Activated CD4-positive, alpha-beta T cell treated with anti-CD3 and anti-CD28 coated beads, Interleukin-2, amount 10 ng/mL, durations not matched to agents 7 days and 5 days (primary cell): ENCODE data around the gene MIPOL1. TPM values are rescaled to one million over a fixed set of nuclear protein-coding genes. Genes with fewer than 3 reads are reported as not detected.
"Not testable (repeated sequence)": the region's sequence is repeated elsewhere in the genome, so short reads cannot be mapped to it uniquely, and the experiment has no call there.

Source experiments
- CTCF ChIA-PET: fragments of 350-600 bp; sonication (Branson Sonifier 250); formaldehyde crosslinking; loops from one replicate; lab custom pipeline; 2021; ENCODE audit warnings: antibody characterized with exemption; lab: Charles Lee
- POLR2A ChIA-PET: fragments of 350-600 bp; sonication (Branson Sonifier 250); formaldehyde crosslinking; loops from one replicate; lab custom pipeline; 2021; ENCODE audit warnings: antibody characterized with exemption; lab: Charles Lee
- DNase-seq: peaks from one replicate; pipeline ENCODE4 v3.0.0-alpha.2; 2020
- H3K27ac Mint-ChIP-seq: one replicate; pipeline ENCODE4 v1.8.0; 2021; ENCODE audit warnings: mild to moderate bottlenecking, moderate library complexity, mixed read lengths
- H3K27me3 Mint-ChIP-seq: one replicate; pipeline ENCODE4 v1.8.0; 2021; ENCODE audit warnings: mixed read lengths
- H3K36me3 Mint-ChIP-seq: one replicate; pipeline ENCODE4 v1.8.0; 2021; ENCODE audit warnings: low read depth, mixed read lengths
- H3K4me1 Mint-ChIP-seq: one replicate; pipeline ENCODE4 v1.8.0; 2021; ENCODE audit warnings: mixed read lengths
- H3K4me3 Mint-ChIP-seq: one replicate; pipeline ENCODE4 v1.8.0; 2021; ENCODE audit warnings: mild to moderate bottlenecking, moderate library complexity, mixed read lengths
- H3K9me3 Mint-ChIP-seq: one replicate; pipeline ENCODE4 v1.8.0; 2021; ENCODE audit warnings: mixed read lengths
- total RNA-seq, 2 experiments: library from RNA; stranded (reverse); gene quantifications; one replicate each; pipeline ENCODE4 v1.2.3, GENCODE V29; 2021

The MIPOL1 gene
- total RNA-seq, 2 experiments from 2014 or later, result not detected

DNA sequence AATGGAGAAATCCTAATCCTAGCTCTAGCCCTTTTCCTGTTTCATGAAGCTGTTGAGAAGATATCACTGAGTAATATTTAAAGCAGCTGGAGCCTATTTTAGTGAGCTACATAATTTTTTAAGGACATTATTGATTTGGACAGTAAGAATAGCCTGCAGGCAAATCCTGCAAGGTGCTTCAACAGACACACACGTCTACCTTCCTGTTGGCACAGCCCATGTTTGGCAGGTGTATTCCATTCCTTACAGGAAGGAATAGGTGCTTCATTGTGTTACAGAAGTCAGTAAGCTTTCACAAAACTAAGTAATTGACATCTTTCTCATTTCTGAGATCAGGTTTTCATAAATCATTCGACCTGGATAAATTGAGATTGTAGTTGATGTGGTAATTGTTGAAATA, 346.7 kb downstream of the MIPOL1 start:
- ChIA-PET CTCF (no interaction called here), POLR2A (no interaction called here)

DNA sequence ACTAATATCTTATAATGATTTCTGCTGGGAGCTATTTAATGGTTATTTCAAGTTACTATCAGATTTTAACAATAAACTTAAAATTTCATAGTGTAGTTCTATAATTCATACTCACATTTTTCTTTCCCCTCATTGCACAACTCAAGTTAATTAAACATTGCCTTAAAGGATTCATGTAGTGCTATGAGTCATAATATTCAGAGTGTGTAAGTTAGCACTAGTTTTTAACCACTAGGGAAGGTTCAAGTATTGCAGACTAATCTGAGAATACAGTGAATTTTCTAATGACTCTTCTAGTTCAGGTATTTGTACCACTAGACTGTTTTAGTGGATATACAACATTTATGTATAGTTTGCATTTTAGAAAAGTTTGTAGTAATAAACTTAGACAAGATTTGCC, 347.4 kb downstream of the MIPOL1 start:
- Mint-ChIP-seq H3K27me3 (no peaks in the 10 kb centered on the region), H3K4me1 (no peaks in the 10 kb centered on the region), H3K9me3 (no peaks in the 10 kb centered on the region), H3K4me3 (no peak overlapping the region), H3K36me3 (no peaks in the 10 kb centered on the region), H3K27ac (no peak overlapping the region)
- DNase-seq, result no peak
- CTCF ChIA-PET, result no interaction called here
- POLR2A ChIA-PET, result no interaction called here

More for the DNA sequence above, 346.7 kb downstream of the MIPOL1 start:
- Mint-ChIP-seq H3K9me3 (no peaks in the 10 kb centered on the region), H3K4me1 (no peaks in the 10 kb centered on the region), H3K27ac (no peak overlapping the region), H3K36me3 (no peaks in the 10 kb centered on the region), H3K4me3 (no peak overlapping the region), H3K27me3 (no peaks in the 10 kb centered on the region)
- DNase-seq, result no peak

DNA sequence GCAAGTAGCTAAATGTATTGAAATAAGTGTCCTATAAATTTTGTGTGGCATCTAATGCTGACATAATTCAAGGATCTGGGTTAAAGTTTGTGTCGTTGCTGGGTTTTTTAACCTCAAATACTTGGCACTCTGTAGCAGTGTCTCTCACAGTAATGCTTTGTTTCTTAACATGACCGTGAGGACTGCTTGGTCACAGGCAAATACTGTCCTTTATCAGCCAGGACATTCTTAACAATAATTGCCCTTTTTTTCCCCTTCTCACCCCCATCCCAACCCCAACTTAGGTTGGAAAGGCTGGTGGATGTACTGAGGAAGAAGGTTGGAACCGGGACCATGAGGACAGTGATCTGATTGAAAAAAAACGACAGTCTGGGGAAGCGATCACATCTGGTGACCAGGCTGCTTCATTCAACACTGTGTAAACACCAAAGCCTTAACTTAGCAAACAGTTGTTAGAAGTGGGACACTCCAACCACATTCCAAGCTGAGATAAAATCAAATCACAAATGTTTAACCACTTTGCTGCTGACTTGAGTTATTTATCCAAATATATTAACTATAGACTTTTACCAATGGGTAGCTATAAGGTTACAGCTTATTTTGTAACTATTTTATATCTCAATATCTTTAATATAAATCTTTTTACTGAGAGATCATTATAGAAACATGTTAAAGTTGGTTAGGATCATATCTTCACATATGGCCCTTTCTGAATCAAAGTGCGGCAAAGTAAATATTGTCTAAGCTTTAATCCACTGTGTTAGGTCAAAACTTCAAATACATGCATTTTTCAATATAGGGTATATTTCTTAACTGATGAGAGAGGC, 349.1 kb downstream of the MIPOL1 start:
- H3K27me3 Mint-ChIP-seq, result no peaks in the 10 kb centered on the region
- CTCF ChIA-PET, result no interaction called here
- H3K27ac Mint-ChIP-seq, result no peak overlapping the region

DNA sequence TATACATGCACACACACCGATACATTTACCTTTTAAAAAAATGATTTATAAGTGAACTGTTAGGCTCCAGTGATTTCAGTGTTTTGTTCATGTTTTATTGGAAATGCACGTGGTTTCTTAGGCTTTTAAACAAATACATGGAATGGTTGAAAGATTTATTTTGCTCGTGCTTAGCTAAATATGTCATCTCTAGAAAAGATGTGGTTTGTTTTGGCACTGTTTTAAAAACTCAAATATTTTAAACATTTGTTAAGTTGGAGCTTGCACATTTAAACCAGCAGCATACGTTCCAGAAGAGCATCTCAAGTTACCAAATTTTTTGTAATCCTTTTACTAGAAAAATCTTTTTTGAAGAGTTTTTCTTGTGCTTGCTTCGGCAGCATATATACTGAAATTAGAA, 352.8 kb downstream of the MIPOL1 start:
- H3K4me3 Mint-ChIP-seq, result no peak overlapping the region
- no peaks in the 10 kb centered on the region for H3K36me3 Mint-ChIP-seq
- H3K9me3 Mint-ChIP-seq, result no peaks in the 10 kb centered on the region
- POLR2A ChIA-PET, result no interaction called here
- CTCF ChIA-PET, result no interaction called here
- no peaks in the 10 kb centered on the region for H3K27me3 Mint-ChIP-seq
- no peak overlapping the region for H3K27ac Mint-ChIP-seq
- H3K4me1 Mint-ChIP-seq, result no peaks in the 10 kb centered on the region
- DNase-seq, result no peak

More for the DNA sequence above, 349.1 kb downstream of the MIPOL1 start:
- H3K36me3 Mint-ChIP-seq, result no peaks in the 10 kb centered on the region
- H3K4me1 Mint-ChIP-seq, result no peaks in the 10 kb centered on the region
- H3K9me3 Mint-ChIP-seq, result no peaks in the 10 kb centered on the region
- POLR2A ChIA-PET, result no interaction called here
- DNase-seq, result no peak
- H3K4me3 Mint-ChIP-seq, result no peak overlapping the region

DNA sequence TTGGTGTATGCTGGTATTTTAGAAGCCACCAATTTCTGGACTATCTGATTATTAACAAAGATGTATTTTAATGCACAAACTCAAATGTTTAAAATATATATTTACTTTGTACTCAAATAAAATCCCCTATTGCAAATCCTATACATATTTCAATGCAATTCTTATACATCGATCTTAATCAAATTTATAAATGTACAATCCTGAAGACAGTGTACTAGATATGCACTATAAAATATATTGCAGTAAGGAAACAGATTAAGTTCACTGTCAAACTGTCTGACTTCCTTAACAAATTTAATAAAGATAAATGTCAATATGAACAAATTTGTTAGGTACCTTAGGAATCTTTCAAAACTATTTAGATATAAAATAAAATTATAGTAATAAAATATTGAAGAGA, 353.4 kb downstream of the MIPOL1 start:
- no peak for DNase-seq
- ChIA-PET CTCF (no interaction called here), POLR2A (no interaction called here)
- H3K9me3 Mint-ChIP-seq, result no peaks in the 10 kb centered on the region
- no peaks in the 10 kb centered on the region for H3K4me1 Mint-ChIP-seq
- H3K27ac Mint-ChIP-seq, result no peak overlapping the region
- H3K4me3 Mint-ChIP-seq, result no peak overlapping the region
- no peaks in the 10 kb centered on the region for H3K27me3 Mint-ChIP-seq
- H3K36me3 Mint-ChIP-seq, result no peaks in the 10 kb centered on the region

DNA sequence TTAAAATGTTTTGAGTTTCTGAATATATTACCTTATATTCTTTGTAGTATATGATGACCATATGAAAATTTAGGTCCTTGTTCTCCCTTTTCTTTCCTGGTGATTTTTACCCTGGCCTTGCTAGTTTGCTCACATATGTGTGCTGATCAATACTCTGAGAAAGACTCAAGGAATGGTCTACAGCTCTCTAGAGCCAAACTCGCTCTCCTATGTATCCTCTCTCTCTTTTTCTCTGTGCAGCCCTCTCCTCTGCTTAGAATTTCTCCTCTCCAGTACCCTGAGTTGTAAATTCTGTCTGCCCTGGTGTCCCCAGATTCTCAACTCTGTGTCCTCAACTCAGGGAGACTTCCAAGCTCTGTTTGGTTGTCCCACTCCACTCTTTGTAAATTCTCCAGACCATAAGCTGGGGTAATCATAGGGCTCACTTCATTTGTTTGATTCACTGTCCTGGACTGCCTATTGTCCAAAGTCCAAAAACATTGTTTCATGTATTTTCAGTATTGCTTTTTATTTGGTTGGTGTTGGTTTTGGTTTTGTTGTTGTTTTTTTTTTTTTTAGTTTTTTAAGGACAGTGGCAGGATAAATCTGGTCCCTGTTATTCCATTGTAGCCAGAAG, 356.3 kb downstream of the MIPOL1 start:
- POLR2A ChIA-PET, result no interaction called here
- CTCF ChIA-PET, result no interaction called here
- no peak for DNase-seq
- H3K36me3 Mint-ChIP-seq, result no peaks in the 10 kb centered on the region
- H3K27ac Mint-ChIP-seq, result no peak overlapping the region
- no peaks in the 10 kb centered on the region for H3K27me3 Mint-ChIP-seq
- peaks cover 4% of the 10 kb centered on the region for H3K9me3 Mint-ChIP-seq
- no peaks in the 10 kb centered on the region for H3K4me1 Mint-ChIP-seq
- H3K4me3 Mint-ChIP-seq, result no peak overlapping the region

DNA sequence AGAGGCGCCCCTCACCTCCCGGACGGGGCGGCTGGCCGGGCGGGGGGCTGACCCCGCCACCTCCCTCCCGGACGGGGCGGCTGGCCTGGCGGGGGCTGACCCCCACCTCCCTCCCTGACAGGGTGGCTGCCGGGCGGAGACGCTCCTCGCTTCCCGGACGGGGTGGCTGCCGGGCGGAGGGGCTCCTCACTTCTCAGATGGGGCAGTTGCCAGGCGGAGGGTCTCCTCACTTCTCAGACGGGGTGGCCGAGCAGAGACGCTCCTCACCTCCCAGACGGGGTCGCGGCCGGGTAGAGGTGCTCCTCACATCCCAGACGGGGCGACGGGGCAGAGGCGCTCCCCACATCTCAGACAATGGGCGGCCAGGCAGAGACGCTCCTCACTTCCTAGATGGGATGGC, 357.9 kb downstream of the MIPOL1 start:
- H3K4me3 Mint-ChIP-seq, CTCF ChIA-PET, POLR2A ChIA-PET, H3K27me3 Mint-ChIP-seq, H3K27ac Mint-ChIP-seq, H3K36me3 Mint-ChIP-seq, H3K9me3 Mint-ChIP-seq, H3K4me1 Mint-ChIP-seq, DNase-seq: not testable (repeated sequence)

DNA sequence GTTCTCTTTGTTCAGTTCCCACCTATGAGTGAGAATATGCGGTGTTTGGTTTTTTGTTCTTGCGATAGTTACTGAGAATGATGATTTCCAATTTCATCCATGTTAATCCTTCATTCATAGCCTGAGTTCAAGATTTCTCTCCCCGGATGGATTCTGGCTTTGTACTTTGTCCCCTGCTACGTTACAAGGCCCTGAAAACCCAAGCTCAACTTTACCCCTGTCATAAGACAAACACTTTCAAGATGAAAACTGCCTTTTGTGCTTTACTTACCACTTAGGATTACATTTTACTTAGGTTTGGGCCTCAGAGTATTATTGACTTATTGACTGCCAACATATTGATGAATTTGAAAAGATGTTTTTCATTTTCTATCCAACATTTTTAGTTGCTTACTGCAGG, 361.0 kb downstream of the MIPOL1 start:
- POLR2A ChIA-PET, result no interaction called here
- Mint-ChIP-seq H3K36me3 (no peaks in the 10 kb centered on the region), H3K4me1 (no peaks in the 10 kb centered on the region), H3K9me3 (peaks cover 4% of the 10 kb centered on the region), H3K27ac (no peak overlapping the region), H3K4me3 (no peak overlapping the region), H3K27me3 (no peaks in the 10 kb centered on the region)
- DNase-seq, result no peak
- CTCF ChIA-PET, result no interaction called here

DNA sequence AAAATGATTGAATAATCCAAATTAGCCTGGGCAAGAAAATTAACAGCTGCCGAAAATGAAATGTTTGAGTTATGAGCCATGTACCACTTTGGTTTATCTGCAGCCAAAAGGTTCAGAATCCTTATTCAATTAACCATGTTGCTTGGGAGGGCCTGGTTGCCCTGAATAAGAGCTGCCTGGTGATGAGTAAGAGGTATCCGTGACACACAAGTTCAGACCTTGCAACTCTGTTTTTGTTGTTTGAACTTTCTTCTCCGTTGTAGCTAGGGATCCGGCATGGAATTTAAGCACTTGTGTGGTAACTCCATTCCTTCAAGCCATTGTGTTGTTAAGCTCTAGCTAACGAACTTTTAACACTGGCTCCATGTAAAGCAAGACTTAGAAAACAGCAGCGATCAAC, 361.6 kb downstream of the MIPOL1 start:
- no peaks in the 10 kb centered on the region for H3K36me3 Mint-ChIP-seq
- H3K27ac Mint-ChIP-seq, result no peak overlapping the region
- H3K4me1 Mint-ChIP-seq, result no peaks in the 10 kb centered on the region
- ChIA-PET POLR2A (no interaction called here), CTCF (no interaction called here)
- no peak overlapping the region for H3K4me3 Mint-ChIP-seq
- DNase-seq, result no peak
- no peaks in the 10 kb centered on the region for H3K27me3 Mint-ChIP-seq
- H3K9me3 Mint-ChIP-seq, result peaks cover 4% of the 10 kb centered on the region

DNA sequence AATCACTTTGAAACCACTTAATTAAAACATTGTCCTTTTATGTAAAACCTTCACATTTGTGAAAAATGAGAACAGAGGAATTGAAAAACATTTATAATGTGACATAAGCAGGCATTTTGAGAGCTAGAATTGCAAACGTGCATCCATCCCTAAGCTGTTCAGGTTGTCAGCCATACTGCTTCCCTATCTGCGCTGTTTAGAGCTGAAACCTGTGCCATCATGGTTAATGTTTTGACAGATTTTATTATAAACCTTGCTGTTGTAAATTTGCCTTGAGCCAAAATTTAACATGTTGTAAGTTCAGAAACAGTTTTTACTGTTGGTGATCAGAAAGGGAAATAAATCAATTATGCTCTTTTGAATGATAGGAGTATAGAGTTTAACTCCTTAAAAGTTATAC, 365.5 kb downstream of the MIPOL1 start:
- POLR2A ChIA-PET, result no interaction called here
- Mint-ChIP-seq H3K4me1 (no peaks in the 10 kb centered on the region), H3K27me3 (no peaks in the 10 kb centered on the region), H3K9me3 (no peaks in the 10 kb centered on the region), H3K36me3 (no peaks in the 10 kb centered on the region), H3K27ac (no peak overlapping the region), H3K4me3 (no peak overlapping the region)
- DNase-seq, result no peak
- CTCF ChIA-PET, result no interaction called here

DNA sequence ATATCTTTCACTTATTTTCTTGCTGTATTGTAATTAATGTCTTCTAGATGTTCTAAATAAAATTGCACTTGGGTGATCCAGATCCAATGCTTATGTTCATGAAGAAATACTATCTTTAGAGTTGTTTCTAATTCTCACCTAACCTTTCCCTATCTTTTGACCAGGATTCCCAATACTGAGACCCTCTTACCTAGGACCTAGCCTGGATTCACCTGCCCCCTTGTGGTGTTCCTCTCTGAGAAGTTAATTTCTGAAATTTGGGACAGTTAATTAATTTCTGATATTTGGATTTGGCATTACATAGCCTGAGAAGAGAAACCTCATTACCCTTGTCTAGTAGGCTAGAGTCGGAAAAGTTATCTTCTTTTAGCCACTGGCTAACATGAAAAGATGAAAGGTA, 367.8 kb downstream of the MIPOL1 start:
- Mint-ChIP-seq H3K36me3 (no peaks in the 10 kb centered on the region), H3K9me3 (no peaks in the 10 kb centered on the region), H3K27ac (no peak overlapping the region), H3K4me3 (no peak overlapping the region), H3K27me3 (no peaks in the 10 kb centered on the region), H3K4me1 (no peaks in the 10 kb centered on the region)
- CTCF ChIA-PET, result no interaction called here
- no peak for DNase-seq
- POLR2A ChIA-PET, result no interaction called here

DNA sequence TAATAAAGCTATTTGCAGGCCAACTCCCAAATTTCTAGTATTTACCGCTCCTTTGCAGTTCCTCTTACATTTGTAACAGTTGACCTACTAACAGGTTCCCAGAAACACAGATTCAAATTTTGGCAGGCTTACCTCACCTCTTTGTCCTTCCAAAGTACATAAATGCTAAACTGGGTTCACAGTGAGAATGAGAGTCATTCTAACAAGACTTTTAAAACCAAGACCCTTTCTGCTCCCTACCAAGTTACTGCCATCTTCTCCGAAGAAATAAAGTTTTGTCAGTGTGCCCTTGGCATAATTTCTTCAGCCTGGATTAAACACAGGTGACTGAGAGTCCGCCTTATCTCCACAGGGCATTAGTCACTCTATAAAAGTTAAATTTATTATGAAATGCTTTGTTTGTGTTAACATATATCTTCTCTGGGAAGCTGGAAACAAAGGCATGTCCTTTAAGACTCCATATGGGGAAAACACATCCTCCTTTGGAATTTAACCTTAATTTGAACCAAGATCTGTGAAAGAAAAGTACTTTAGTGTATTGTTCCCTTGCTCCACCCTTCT, 369.2 kb downstream of the MIPOL1 start:
- H3K36me3 Mint-ChIP-seq, result no peaks in the 10 kb centered on the region
- no peaks in the 10 kb centered on the region for H3K9me3 Mint-ChIP-seq
- CTCF ChIA-PET, result no interaction called here
- H3K27me3 Mint-ChIP-seq, result no peaks in the 10 kb centered on the region
- no peak overlapping the region for H3K27ac Mint-ChIP-seq
- DNase-seq, result no peak
- H3K4me1 Mint-ChIP-seq, result no peaks in the 10 kb centered on the region
- H3K4me3 Mint-ChIP-seq, result no peak overlapping the region
- POLR2A ChIA-PET, result no interaction called here

DNA sequence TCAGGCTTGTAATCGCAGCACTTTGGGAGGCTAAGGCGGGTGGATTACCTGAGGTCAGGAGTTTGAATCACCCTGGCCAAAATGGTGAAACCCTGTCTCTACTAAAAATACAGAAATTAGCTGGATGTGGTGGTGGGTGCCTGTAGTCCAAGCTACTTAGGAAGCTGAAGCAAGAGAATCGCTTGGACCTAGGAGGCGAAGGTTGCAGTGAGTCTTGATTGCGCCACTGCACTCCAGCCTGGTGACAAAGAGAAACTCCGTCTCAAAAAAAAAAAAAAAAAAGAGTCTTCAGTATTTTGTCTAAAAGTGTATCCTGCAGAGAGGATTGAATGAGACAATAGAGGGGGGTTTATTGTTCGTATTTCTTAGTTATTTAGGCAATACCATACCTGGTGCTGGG, 372.0 kb downstream of the MIPOL1 start:
- H3K4me3 Mint-ChIP-seq, result no peak overlapping the region

More for the DNA sequence above, 372.0 kb downstream of the MIPOL1 start:
- Mint-ChIP-seq H3K4me1 (no peaks in the 10 kb centered on the region), H3K27ac (no peak overlapping the region), H3K27me3 (no peaks in the 10 kb centered on the region), H3K36me3 (no peaks in the 10 kb centered on the region), H3K9me3 (no peaks in the 10 kb centered on the region)
- ChIA-PET CTCF (no interaction called here), POLR2A (no interaction called here)
- DNase-seq, result no peak
